GM18508 (cell line): ENCODE data around the gene LDLRAD4.

Experiments used
- ATAC-seq: cut with Tn5 transposase; IDR thresholded peaks from one replicate; pipeline ENCODE4 v1.9.1; 2021; ENCODE audit warnings: moderate number of reproducible peaks; ENCODE audit not compliant: insufficient read depth, unreplicated experiment

The LDLRAD4 gene

GRCh38 chr18:13550418-13551304, 332.1 kb downstream of the LDLRAD4 start:
- no peak for ATAC-seq

GRCh38 chr18:13551305-13551603, 332.7 kb downstream of the LDLRAD4 start:
- ATAC-seq, result no peak

- ATAC-seq, result no peak
These were observed 333.5 kb downstream of the LDLRAD4 start for GRCh38 chr18:13551841-13552733.

- no peak for ATAC-seq
These were observed 334.9 kb downstream of the LDLRAD4 start for GRCh38 chr18:13553449-13553848.

GRCh38 chr18:13555192-13555591, 336.6 kb downstream of the LDLRAD4 start:
- no peak for ATAC-seq

GRCh38 chr18:13555865-13556264, 337.3 kb downstream of the LDLRAD4 start:
- ATAC-seq, result no peak

GRCh38 chr18:13556502-13556901, 337.9 kb downstream of the LDLRAD4 start:
- no peak for ATAC-seq

- no peak for ATAC-seq
These were observed 339.6 kb downstream of the LDLRAD4 start for GRCh38 chr18:13558124-13558523.

GRCh38 chr18:13558790-13559189, 340.2 kb downstream of the LDLRAD4 start:
- ATAC-seq, result no peak

GRCh38 chr18:13559754-13560153, 341.2 kb downstream of the LDLRAD4 start:
- ATAC-seq, result no peak

- no peak for ATAC-seq
These were observed 341.7 kb downstream of the LDLRAD4 start for GRCh38 chr18:13560306-13560705.

GRCh38 chr18:13562494-13563029, 344.0 kb downstream of the LDLRAD4 start:
- ATAC-seq, result peak; percentile 50

- ATAC-seq, result no peak
These were observed 344.8 kb downstream of the LDLRAD4 start for GRCh38 chr18:13563390-13563805.

- ATAC-seq, result no peak
These were observed 346.0 kb downstream of the LDLRAD4 start for GRCh38 chr18:13564579-13564978.

GRCh38 chr18:13565228-13565627, 346.7 kb downstream of the LDLRAD4 start:
- no peak for ATAC-seq

- peak; percentile 31 for ATAC-seq
These were observed 348.6 kb downstream of the LDLRAD4 start for GRCh38 chr18:13566941-13567746.

- ATAC-seq, result peak; percentile 33
These were observed 350.2 kb downstream of the LDLRAD4 start for GRCh38 chr18:13568443-13569392.

GRCh38 chr18:13570216-13570615, 351.7 kb downstream of the LDLRAD4 start:
- ATAC-seq, result no peak

GRCh38 chr18:13570856-13571495, 352.4 kb downstream of the LDLRAD4 start:
- ATAC-seq, result no peak
